Astrocyte of the cerebellum (primary cell): ENCODE measurements around the gene INPP5E.

ENCODE experiments used
- DNase-seq: peaks from one replicate; pipeline ENCODE4 v3.0.0-alpha.2; 2011; ENCODE audit warnings: low read depth
- H3K4me3 ChIP-seq: 2 replicates; pipeline ENCODE4 v1.5.1; 2011; ENCODE audit warnings: mild to moderate bottlenecking, low read depth, low read length, moderate library complexity
- in situ Hi-C: cut with HindIII; loops from 2 replicates; pipeline ENCODE4 v1.10.0; 2017; ENCODE audit warnings: low sequenced_read_pairs
- TF ChIP-seq, protein P1 (sequence below): IDR thresholded peaks from 2 replicates; pipeline ENCODE4 v1.5.1; 2012; ENCODE audit warnings: low read length, low read depth, moderate library complexity, mild to moderate bottlenecking; ENCODE audit errors: missing control alignments

The INPP5E gene

GRCh38 chr9:136398286-136398685, 41.4 kb downstream of the INPP5E start:
- TF ChIP-seq, protein P1, sequence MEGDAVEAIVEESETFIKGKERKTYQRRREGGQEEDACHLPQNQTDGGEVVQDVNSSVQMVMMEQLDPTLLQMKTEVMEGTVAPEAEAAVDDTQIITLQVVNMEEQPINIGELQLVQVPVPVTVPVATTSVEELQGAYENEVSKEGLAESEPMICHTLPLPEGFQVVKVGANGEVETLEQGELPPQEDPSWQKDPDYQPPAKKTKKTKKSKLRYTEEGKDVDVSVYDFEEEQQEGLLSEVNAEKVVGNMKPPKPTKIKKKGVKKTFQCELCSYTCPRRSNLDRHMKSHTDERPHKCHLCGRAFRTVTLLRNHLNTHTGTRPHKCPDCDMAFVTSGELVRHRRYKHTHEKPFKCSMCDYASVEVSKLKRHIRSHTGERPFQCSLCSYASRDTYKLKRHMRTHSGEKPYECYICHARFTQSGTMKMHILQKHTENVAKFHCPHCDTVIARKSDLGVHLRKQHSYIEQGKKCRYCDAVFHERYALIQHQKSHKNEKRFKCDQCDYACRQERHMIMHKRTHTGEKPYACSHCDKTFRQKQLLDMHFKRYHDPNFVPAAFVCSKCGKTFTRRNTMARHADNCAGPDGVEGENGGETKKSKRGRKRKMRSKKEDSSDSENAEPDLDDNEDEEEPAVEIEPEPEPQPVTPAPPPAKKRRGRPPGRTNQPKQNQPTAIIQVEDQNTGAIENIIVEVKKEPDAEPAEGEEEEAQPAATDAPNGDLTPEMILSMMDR, result no peak
- in situ Hi-C loops, result no loop called here
- no peak overlapping the region for H3K4me3 ChIP-seq
- no peak for DNase-seq

- no peak overlapping the region for H3K4me3 ChIP-seq
- TF ChIP-seq, protein P1, result no peak
- in situ Hi-C loops, result no loop called here
- no peak for DNase-seq
Observed at GRCh38 chr9:136397643-136398042, 42.0 kb downstream of the INPP5E start.

DNA sequence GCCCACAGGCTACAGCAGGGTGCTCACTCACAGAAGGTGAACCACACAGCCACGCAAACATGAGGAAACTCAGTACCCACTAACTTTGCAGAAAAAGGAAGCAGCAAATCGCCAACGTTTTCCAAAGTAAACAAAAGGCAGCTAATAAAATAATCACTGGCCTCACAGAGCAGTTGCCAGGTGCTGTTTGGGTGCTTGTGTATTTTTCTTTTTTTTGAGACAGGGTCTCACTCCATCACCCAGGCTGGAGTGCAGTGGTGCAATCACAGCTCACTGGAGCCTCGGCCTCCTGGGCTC, 43.5 kb downstream of the INPP5E start:
- TF ChIP-seq, protein P1, result no peak
- no peak for DNase-seq
- in situ Hi-C loops, result no loop called here
- no peak overlapping the region for H3K4me3 ChIP-seq

DNA sequence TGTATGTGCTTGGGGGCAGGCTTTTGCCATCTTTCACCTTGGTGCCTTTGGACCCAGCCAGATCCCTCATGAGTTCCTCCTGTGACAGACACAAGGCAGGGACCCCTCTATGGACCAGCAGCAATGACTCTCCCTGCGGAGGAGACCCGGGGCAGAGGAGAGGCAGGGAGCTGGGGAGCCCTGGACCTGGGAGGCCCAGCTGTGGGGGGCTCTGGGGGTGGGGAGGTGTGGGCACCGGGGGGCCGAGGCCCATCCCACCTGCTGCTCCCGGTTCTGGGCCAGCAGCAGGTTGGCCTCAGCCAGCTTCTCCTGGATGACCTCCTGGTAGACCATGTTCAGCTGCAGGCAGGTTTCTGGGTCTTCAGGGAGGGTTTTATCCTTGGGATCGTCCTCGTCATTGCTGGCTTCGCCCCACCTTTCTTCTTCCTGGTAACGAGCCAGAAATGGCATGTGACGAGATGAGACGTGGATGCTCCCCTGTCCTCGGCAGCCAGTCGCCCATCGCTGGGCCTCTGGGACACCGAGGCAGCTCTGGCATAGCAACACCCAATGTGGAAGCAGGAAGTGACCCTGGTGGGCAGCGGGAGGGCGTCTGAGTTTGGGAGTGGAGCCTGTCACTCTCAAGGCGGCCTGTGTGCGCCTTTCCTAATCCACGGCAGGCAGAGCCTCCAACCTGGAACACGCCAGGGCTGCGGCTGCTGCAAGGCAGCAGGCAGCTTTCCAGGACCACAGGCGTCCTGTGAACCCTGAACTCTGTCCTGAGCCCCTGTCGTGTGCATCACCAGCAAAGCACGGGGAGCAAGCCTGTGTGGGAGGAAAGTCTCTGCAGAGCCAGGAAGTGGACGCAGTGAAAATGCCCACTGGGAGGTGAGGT, 44.1 kb downstream of the INPP5E start:
- no peak for DNase-seq
- H3K4me3 ChIP-seq, result no peak overlapping the region
- TF ChIP-seq, protein P1, result no peak
- in situ Hi-C loops, result no loop called here

DNA sequence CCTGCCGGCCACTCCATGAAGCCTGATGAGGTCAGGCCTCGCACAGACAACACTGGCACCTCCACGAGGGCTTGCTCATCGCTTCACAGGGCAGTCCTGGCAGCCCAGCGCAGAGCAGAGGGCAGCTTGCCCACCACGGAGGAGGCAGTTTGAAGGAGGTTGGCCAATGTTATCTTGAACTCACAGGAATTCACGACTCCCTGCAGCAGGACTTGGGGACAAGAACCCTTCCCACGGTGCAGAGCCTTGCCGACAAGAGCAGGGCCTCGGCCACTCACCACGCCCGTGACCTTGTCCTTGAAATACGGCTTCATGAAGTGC, 44.7 kb downstream of the INPP5E start:
- TF ChIP-seq, protein P1, result no peak
- DNase-seq, result no peak
- no peak overlapping the region for H3K4me3 ChIP-seq
- in situ Hi-C loops, result no loop called here

DNA sequence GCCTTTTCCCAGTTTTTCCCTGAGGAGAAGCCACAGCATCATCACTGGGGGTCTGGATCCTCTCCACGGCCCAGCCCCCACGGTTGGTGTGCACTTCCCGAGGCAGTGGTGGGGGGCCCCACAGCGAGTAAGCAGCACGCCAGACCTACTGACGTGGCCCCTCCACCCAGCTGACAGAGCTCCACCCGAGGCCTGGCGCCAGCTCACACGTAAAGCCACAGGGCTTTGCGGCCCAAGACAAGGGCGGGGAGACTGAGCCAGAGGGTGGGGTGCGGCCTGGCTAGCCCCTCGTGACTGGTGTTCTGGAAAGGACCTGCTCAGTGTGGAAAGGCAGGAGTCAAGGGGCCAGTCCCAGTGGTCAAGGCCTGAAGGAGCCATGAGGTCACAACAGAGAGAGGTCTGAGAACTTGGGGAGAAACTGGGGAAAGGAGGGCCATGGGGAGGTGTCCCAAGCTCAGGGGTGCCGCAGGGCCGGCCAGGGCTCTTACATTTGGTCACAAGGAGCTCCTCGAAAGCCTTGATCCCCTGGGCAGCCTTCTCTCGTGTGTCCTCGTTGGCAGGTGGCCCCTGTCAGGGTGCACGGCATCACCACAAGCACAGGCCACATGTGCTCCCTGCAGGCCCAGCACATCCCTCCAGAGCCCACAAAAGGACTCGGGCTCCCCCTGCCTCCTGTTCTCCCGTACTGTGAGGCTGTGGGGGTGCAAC, 45.2 kb downstream of the INPP5E start:
- in situ Hi-C loops, result no loop called here
- TF ChIP-seq, protein P1, result no peak
- DNase-seq, result no peak
- H3K4me3 ChIP-seq, result no peak overlapping the region
